Measurements from ENCODE around the gene UBA6.

GRCh38 chr4:67659065-67659464 is 41.9 kb downstream of the UBA6 start:
- TF ChIP-seq YY1 (IDR thresholded peaks at IDR 0.05; ENCODE audit: insufficient read depth, insufficient read length) = no peak
- TF ChIP-seq ZNF274 (IDR thresholded peaks at IDR 0.05; ENCODE audit: low read depth, low read length) = no peak

All from NT2/D1 (cell line).